Panc1 (cell line): ENCODE measurements around the gene LBR. TPM values are rescaled to one million over a fixed set of nuclear protein-coding genes. Genes with fewer than 3 reads are reported as not detected.

Experiments used
- ATAC-seq: fragments of 200-7000 bp; cut with Tn5 transposase; 2 replicates; pipeline ENCODE4 v1.9.1; 2020; ENCODE audit warnings: mild to moderate bottlenecking, moderate library complexity
- BruUV-seq: library from RNA; stranded (reverse); fragments of 400-500 nt; replicated peaks from 2 replicates; lab custom pipeline; 2021; lab: Mats Ljungman, UMichigan
- CTCF ChIA-PET: fragments of 300-600 bp; sonication (Branson Sonifier 250); formaldehyde crosslinking; loops from one replicate; lab custom pipeline; 2022; ENCODE audit warnings: antibody characterized with exemption; lab: Charles Lee
- POLR2A ChIA-PET: fragments of 300-600 bp; sonication (Branson Sonifier 250); formaldehyde crosslinking; loops from one replicate; lab custom pipeline; 2022; ENCODE audit warnings: antibody characterized with exemption; lab: Charles Lee
- DNase-seq: peaks from one replicate; pipeline ENCODE4 v3.0.0-alpha.2; 2010; ENCODE audit warnings: low read depth, low spot score
- H3K27ac ChIP-seq: 2 replicates; pipeline ENCODE4 v1.5.1; 2011; ENCODE audit warnings: mild to moderate bottlenecking, low read length, inconsistent platforms
- H3K27me3 ChIP-seq: fragments of 200-500 bp; sonication (Bioruptor generic); 2 replicates; pipeline ENCODE4 v1.6.0; 2014; ENCODE audit warnings: low read length, inconsistent platforms; ENCODE audit not compliant: control insufficient read depth, insufficient read depth
- H3K36me3 ChIP-seq: fragments of 200-500 bp; sonication (Bioruptor generic); 2 replicates; pipeline ENCODE4 v1.5.1; 2014; ENCODE audit warnings: inconsistent platforms, mild to moderate bottlenecking, low read length, moderate library complexity; ENCODE audit not compliant: control insufficient read depth, insufficient read depth
- H3K4me1 ChIP-seq: 2 replicates; pipeline ENCODE4 v1.5.1; 2011; ENCODE audit warnings: inconsistent platforms, mild to moderate bottlenecking, low read length, moderate library complexity; ENCODE audit not compliant: control insufficient read depth, insufficient read depth
- H3K4me3 ChIP-seq, 2 experiments: 2 replicates each; pipeline ENCODE4 v1.5.1; 2011 to 2012; ENCODE audit warnings: low read depth in 2 of 2, low read length in 2 of 2, mild to moderate bottlenecking in 2 of 2, inconsistent platforms in 1 of 2, moderate library complexity in 1 of 2
- H3K9me3 ChIP-seq: fragments of 200-500 bp; sonication (Bioruptor generic); 2 replicates; pipeline ENCODE4 v1.5.1; 2014; ENCODE audit warnings: low read depth, mild to moderate bottlenecking, inconsistent platforms, low read length, moderate library complexity; ENCODE audit not compliant: control insufficient read depth, insufficient read depth
- POLR2AphosphoS5 ChIP-seq: IDR thresholded peaks from 2 replicates; pipeline ENCODE4 v1.6.1; 2012; ENCODE audit warnings: mild to moderate bottlenecking, low read depth, low read length, moderate library complexity
- REST ChIP-seq, 2 experiments: IDR thresholded peaks; 2 replicates each; pipeline ENCODE4 v1.6.1; 2011 to 2012; ENCODE audit warnings: low read depth in 2 of 2, control low read depth in 1 of 2, low read length in 1 of 2, mild to moderate bottlenecking in 1 of 2, moderate library complexity in 1 of 2; ENCODE audit not compliant: insufficient read depth in 1 of 2
- SIN3A ChIP-seq: IDR thresholded peaks from 2 replicates; pipeline ENCODE4 v1.6.1; 2012; ENCODE audit warnings: low read depth, mild to moderate bottlenecking, low read length, moderate library complexity, borderline replicate concordance; ENCODE audit not compliant: insufficient read depth
- TCF7L2 ChIP-seq: IDR thresholded peaks from 2 replicates; pipeline ENCODE4 v1.6.1; 2011; ENCODE audit warnings: mild to moderate bottlenecking, low read depth, low read length, inconsistent platforms
- in situ Hi-C: cut with HindIII; loops from 2 replicates; pipeline ENCODE4 v1.10.0; 2016; ENCODE audit warnings: low sequenced_read_pairs, low pct_unique_long_range_greater_than_20kb
- intact Hi-C: fragments of 100-400 bp; cut with micrococcal nuclease; formaldehyde crosslinking; loops from one replicate; pipeline ENCODE4 v1.10.0; 2022; ENCODE audit not compliant: unreplicated experiment
- total RNA-seq: library from RNA; stranded (reverse); gene quantifications from one replicate; pipeline ENCODE4 v1.2.1, GENCODE V29; 2021; ENCODE audit not compliant: unreplicated experiment
- TF ChIP-seq, protein P1 (sequence below): fragments of 450-650 bp; IDR thresholded peaks from 2 replicates; pipeline ENCODE4 v1.5.1; 2017; ENCODE audit warnings: mild to moderate bottlenecking

LBR gene
- total RNA-seq, 1 experiment from 2014 or later, result 58.2 TPM

DNA sequence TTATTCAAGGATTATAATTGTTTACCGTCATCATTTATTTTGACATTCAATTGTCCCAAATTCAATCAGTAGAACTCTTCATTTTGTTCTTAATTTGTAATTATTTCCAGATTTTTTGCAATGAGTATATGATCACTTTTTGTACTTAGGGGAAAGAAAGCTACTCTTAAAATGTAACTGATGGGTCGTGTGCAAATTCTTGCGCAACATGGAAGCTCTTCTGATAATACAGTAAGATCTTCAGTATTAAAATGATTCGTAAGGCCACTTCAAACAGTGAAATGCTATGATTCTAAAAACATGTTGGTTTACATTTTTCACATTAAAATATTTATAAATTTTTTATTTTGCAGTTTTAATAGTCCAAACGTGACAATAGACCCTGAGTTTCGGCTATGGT is 63.4 kb downstream of the LBR start:
- no peaks in the 10 kb centered on the region for H3K4me1 ChIP-seq
- POLR2A ChIA-PET, result interaction anchor here (0.6 kb wide), 1 partner anchor 62 kb away, joined by 3 read pairs; no protein-coding TSS in a partner anchor
- no peak overlapping the region for H3K4me3 ChIP-seq
- no peak overlapping the region for H3K27ac ChIP-seq
- intact Hi-C loops (no loop called here), in situ Hi-C loops (no loop called here)
- ATAC-seq (no peak), DNase-seq (no peak)
- H3K9me3 ChIP-seq, result no peaks in the 10 kb centered on the region
- BruUV-seq, result no TSS peak
- CTCF ChIA-PET, result no interaction called here
- TF ChIP-seq, protein P1, sequence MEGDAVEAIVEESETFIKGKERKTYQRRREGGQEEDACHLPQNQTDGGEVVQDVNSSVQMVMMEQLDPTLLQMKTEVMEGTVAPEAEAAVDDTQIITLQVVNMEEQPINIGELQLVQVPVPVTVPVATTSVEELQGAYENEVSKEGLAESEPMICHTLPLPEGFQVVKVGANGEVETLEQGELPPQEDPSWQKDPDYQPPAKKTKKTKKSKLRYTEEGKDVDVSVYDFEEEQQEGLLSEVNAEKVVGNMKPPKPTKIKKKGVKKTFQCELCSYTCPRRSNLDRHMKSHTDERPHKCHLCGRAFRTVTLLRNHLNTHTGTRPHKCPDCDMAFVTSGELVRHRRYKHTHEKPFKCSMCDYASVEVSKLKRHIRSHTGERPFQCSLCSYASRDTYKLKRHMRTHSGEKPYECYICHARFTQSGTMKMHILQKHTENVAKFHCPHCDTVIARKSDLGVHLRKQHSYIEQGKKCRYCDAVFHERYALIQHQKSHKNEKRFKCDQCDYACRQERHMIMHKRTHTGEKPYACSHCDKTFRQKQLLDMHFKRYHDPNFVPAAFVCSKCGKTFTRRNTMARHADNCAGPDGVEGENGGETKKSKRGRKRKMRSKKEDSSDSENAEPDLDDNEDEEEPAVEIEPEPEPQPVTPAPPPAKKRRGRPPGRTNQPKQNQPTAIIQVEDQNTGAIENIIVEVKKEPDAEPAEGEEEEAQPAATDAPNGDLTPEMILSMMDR, result no peak
- TF ChIP-seq SIN3A (no peak), POLR2AphosphoS5 (no peak), TCF7L2 (no peak), REST (IDR thresholded peaks at IDR 0.05; ENCODE audit: insufficient read depth in 1 of 2, low read depth in 2 of 2, low read length in 1 of 2) (no peak)
- no peaks in the 10 kb centered on the region for H3K36me3 ChIP-seq
- no peaks in the 10 kb centered on the region; the same call in 1 of the 2 replicates for H3K27me3 ChIP-seq

DNA sequence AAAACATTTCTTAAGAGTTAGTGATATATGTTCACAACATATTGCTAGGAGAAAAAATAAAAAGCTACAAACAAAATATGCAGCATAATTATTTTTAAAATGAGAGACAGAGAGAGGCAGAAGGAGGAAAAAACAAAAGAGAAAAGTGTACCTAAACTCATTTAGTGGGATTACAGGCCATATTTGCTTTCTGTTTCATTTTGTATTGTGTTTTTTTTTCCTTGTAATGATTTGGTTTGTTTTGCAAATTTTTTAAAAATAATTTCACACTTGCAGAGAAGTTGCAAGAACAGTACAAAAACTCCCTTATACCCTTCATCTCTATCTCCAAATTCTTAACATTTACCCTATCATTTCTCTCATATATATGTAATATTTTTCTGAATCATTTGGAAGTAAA is 65.0 kb downstream of the LBR start:
- H3K27me3 ChIP-seq, result peaks cover 2% of the 10 kb centered on the region; the same call in 1 of the 2 replicates
- H3K27ac ChIP-seq, result no peak overlapping the region
- ATAC-seq (no peak), DNase-seq (no peak)
- no peaks in the 10 kb centered on the region for H3K4me1 ChIP-seq
- H3K4me3 ChIP-seq, result no peak overlapping the region
- no peaks in the 10 kb centered on the region for H3K36me3 ChIP-seq
- intact Hi-C loops, result no loop called here
- ChIA-PET CTCF (no interaction called here), POLR2A (no interaction called here)
- BruUV-seq, result no TSS peak
- H3K9me3 ChIP-seq, result no peaks in the 10 kb centered on the region
- TF ChIP-seq POLR2AphosphoS5 (no peak), SIN3A (no peak), REST (IDR thresholded peaks at IDR 0.05; ENCODE audit: insufficient read depth in 1 of 2, low read depth in 2 of 2, low read length in 1 of 2) (no peak), TCF7L2 (no peak)
- TF ChIP-seq, protein P1, result no peak
- in situ Hi-C loops, result no loop called here
